Spleen (tissue), 11 donors: ENCODE results near the gene FAM114A1. TPM values are rescaled to one million over a fixed set of nuclear protein-coding genes. Genes with fewer than 3 reads are reported as not detected.
"Not testable (repeated sequence)": the region's sequence is repeated elsewhere in the genome, so short reads cannot be mapped to it uniquely, and the experiment has no call there.

Experiments used
- DNase-seq: peaks from one replicate; pipeline ENCODE4 v3.0.0-alpha.2; 2020
- H3K27ac ChIP-seq, 8 donors: fragments of 200-600 bp; sonication (generic) in 7 of 8; 1 replicate in 4 of 8; 2 replicates in 4 of 8; pipeline versions ENCODE4 v1.5.0 to v1.8.0; 2016 to 2021; ENCODE audit warnings: inconsistent platforms in 4 of 8, mild to moderate bottlenecking in 4 of 8, moderate library complexity in 1 of 8
- H3K27me3 ChIP-seq, 7 donors: fragments of 200-600 bp; sonication (generic) in 6 of 7; replicated peaks in 1 of 7; 1 replicate in 4 of 7; 2 replicates in 3 of 7; pipeline versions ENCODE4 v1.5.0 to v1.8.0; 2016 to 2021; ENCODE audit warnings: inconsistent platforms in 3 of 7, mild to moderate bottlenecking in 1 of 7
- H3K36me3 ChIP-seq, 6 donors: fragments of 200-600 bp; sonication (generic) in 5 of 6; 1 replicate in 4 of 6; 2 replicates in 2 of 6; pipeline versions ENCODE4 v1.5.0 to v1.8.0; 2016 to 2021; ENCODE audit warnings: inconsistent platforms in 2 of 6
- H3K4me1 ChIP-seq, 6 donors: fragments of 200-600 bp; sonication (generic) in 5 of 6; 1 replicate in 3 of 6; 2 replicates in 3 of 6; pipeline versions ENCODE4 v1.5.0 to v1.8.0; 2016 to 2021; ENCODE audit warnings: inconsistent platforms in 3 of 6
- H3K4me3 ChIP-seq, 8 donors: fragments of 200-600 bp; sonication (generic) in 7 of 8; 1 replicate in 4 of 8; 2 replicates in 4 of 8; pipeline versions ENCODE4 v1.5.0 to v1.8.0; 2016 to 2021; ENCODE audit warnings: inconsistent platforms in 4 of 8, mild to moderate bottlenecking in 4 of 8, moderate library complexity in 2 of 8
- H3K9me3 ChIP-seq, 8 donors: fragments of 200-600 bp; sonication (generic) in 7 of 8; 1 replicate in 4 of 8; 2 replicates in 4 of 8; pipeline versions ENCODE4 v1.5.0 to v1.8.0; 2016 to 2021; ENCODE audit warnings: inconsistent platforms in 4 of 8
- CTCF ChIP-seq, 11 experiments: fragments of 200-600 bp in 7 of 11; fragments of 450-650 bp in 4 of 11; sonication (generic) in 4 of 11; IDR thresholded peaks in 8 of 11; conservative IDR thresholded peaks in 3 of 11; 1 replicate in 7 of 11; 2 replicates in 4 of 11; pipeline versions ENCODE4 v1.4.0 to v1.8.0; 2016 to 2021; ENCODE audit warnings: antibody characterized with exemption in 11 of 11, inconsistent platforms in 4 of 11, mild to moderate bottlenecking in 1 of 11
- POLR2A ChIP-seq, 3 donors: fragments of 450-650 bp; IDR thresholded peaks; one replicate each; pipeline ENCODE4 v1.5.1; 2017; ENCODE audit warnings: antibody characterized with exemption in 3 of 3, mild to moderate bottlenecking in 1 of 3
- POLR2AphosphoS5 ChIP-seq, 3 donors: sonication (generic); formaldehyde crosslinking; IDR thresholded peaks; one replicate each; pipeline ENCODE4 v1.5.1; 2017; ENCODE audit warnings: antibody characterized with exemption in 3 of 3
- whole genome bisulfite sequencing, 5 donors: extraction: QIAGEN DNeasy Blood & Tissue Kit in 3 of 5; methylation state at CpG; one replicate each; pipeline versions ENCODE4 v1.1.5 to v1.1.7; 2013 to 2018; 5-methylcytosine and 5-hydroxymethylcytosine counted together
- intact Hi-C: fragments of 100-400 bp; cut with DNase I; formaldehyde crosslinking; loops from one replicate; pipeline ENCODE4 v1.15.0; 2023; ENCODE audit warnings: low total_unique reads
- polyA plus RNA-seq, 3 donors: library from polyadenylated mRNA; stranded (reverse); fragments of 200-250 nt; gene quantifications; one replicate each; pipeline ENCODE4 v1.2.1, GENCODE V29; 2013
- total RNA-seq, 7 donors: library from RNA; depleted of rRNA in 3 of 7; stranded (reverse); fragments of >200 nt in 3 of 7; fragmentation: NEBNext Ultra II Directional in 4 of 7; extraction: Animal tissue kit (Norgen Biotek cat#: 25700) in 4 of 7; gene quantifications; one replicate each; pipeline versions ENCODE4 v1.1.0 to v1.2.1, GENCODE V29; 2016 to 2021
- donor health status: healthy with polysubstance abuse.
- donor health status: DM: no; HTN: no; CAD: no; lungs with moderate emphysema.
- donor health status: DM: no; HTN: no; CAD: no.
- donor health status: Bipolar disorder and iron deficiency.
- donor health status: healthy.
- donor health status: DM: no; HTN: no; CAD: no.
- donor health status: DM: yes; HTN: yes; CAD: no.

FAM114A1 gene
- total and polyA plus RNA-seq, 10 donors, result 3.9 to 50.2 (median 24.1) TPM

DNA sequence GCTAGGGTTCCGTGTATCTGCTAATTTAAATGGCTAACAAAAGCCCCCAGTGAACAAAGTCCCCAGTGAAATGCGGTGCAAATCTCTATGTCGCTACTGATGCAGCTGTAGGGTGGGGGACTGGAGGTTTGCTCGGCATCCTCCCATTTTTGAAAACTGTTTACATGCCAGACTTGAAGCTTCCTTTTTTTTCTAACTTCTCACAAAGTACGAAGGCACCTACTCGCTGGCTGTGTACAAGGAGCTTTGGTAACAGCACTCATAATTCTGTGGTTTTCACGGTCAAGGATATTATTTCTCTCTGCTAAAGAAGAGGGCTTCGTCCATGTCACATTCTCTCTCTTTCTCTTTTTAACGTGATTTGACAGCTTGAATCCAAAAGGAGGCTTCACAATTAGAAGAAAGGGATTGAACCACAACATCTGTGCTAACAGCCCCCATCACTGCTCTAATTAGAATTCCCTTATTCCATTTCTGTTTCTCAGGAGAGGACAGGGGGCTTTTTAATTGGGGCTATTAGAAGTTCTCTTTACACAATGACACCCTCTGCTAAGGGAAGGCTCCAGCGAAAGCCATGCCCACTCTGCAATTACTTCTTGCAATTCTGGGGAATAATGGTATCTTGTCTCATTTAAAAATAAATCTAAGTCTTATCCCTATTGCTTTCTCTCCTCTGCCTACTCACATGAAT lies 117.9 kb downstream of the FAM114A1 start:
- H3K36me3 ChIP-seq, result peaks cover 0 to 47% (median 2%) of the 10 kb centered on the region in 6 donors
- H3K4me3 ChIP-seq, result peak overlapping the region in 1 of 8 donors; percentile 8
- TF ChIP-seq CTCF (IDR thresholded peaks at IDR 0.05 in 8 of 11, conservative IDR thresholded peaks at IDR 0.05 in 3 of 11) (no peak), POLR2AphosphoS5 (IDR thresholded peaks at IDR 0.05) (no peak), POLR2A (IDR thresholded peaks at IDR 0.05) (no peak)
- peaks cover 0 to 30% (median 12%) of the 10 kb centered on the region in 6 donors for H3K4me1 ChIP-seq
- no peaks in the 10 kb centered on the region for H3K9me3 ChIP-seq
- 41 to 49% (median 42%) methylated on average over 10 of the region's 10 CpGs for WGBS, 5 donors
- intact Hi-C loops, result no loop called here
- no peak for DNase-seq
- H3K27me3 ChIP-seq, result no peaks in the 10 kb centered on the region
- peak overlapping the region in 7 of 8 donors; percentile 4 to 73 (median 49) for H3K27ac ChIP-seq

GRCh38 chr4:38987491-38987890 lies 119.9 kb downstream of the FAM114A1 start:
- Histone ChIP-seq H3K27me3 (no peaks in the 10 kb centered on the region), H3K27ac (peak overlapping the region in 5 of 8 donors; percentile 9 to 73 (median 66)), H3K36me3 (peaks cover 0 to 56% (median 0%) of the 10 kb centered on the region in 6 donors), H3K9me3 (no peaks in the 10 kb centered on the region), H3K4me3 (no peak overlapping the region), H3K4me1 (peaks cover 0 to 30% (median 12%) of the 10 kb centered on the region in 6 donors)
- DNase-seq, result no peak
- TF ChIP-seq POLR2A (IDR thresholded peaks at IDR 0.05) (no peak), CTCF (IDR thresholded peaks at IDR 0.05 in 8 of 11, conservative IDR thresholded peaks at IDR 0.05 in 3 of 11) (no peak), POLR2AphosphoS5 (IDR thresholded peaks at IDR 0.05) (no peak)
- intact Hi-C loops, result no loop called here

GRCh38 chr4:38988353-38988752 lies 120.7 kb downstream of the FAM114A1 start:
- WGBS, 5 donors, result 70 to 93% (median 83%) methylated on average over 7 to 9 of the region's 9 CpGs
- H3K4me3 ChIP-seq, intact Hi-C loops, H3K9me3 ChIP-seq, H3K27me3 ChIP-seq, DNase-seq: not testable (repeated sequence)
- peaks cover 0 to 55% (median 0%) of the 10 kb centered on the region in 6 donors for H3K36me3 ChIP-seq
- peak overlapping the region in 3 of 8 donors; percentile 66 to 73 (median 72) for H3K27ac ChIP-seq
- H3K4me1 ChIP-seq, result peaks cover 0 to 30% (median 12%) of the 10 kb centered on the region in 6 donors

- 94 to 98% (median 98%) methylated on average over 6 of the region's 6 CpGs for WGBS, 5 donors
- Histone ChIP-seq H3K27me3 (no peaks in the 10 kb centered on the region), H3K9me3 (no peaks in the 10 kb centered on the region), H3K4me1 (peaks cover 0 to 30% (median 12%) of the 10 kb centered on the region in 6 donors), H3K27ac (peak overlapping the region in 1 of 8 donors; percentile 6), H3K4me3 (no peak overlapping the region), H3K36me3 (peaks cover 0 to 59% (median 1%) of the 10 kb centered on the region in 6 donors)
- no peak for DNase-seq
- intact Hi-C loops, result no loop called here
- TF ChIP-seq POLR2A (IDR thresholded peaks at IDR 0.05) (no peak), CTCF (IDR thresholded peaks at IDR 0.05 in 8 of 11, conservative IDR thresholded peaks at IDR 0.05 in 3 of 11) (no peak)
Observed at GRCh38 chr4:38989487-38989886, 121.9 kb downstream of the FAM114A1 start.
